TTC549 (cell line): ENCODE results near the gene PRICKLE4.
"Not testable (repeated sequence)": the region's sequence is repeated elsewhere in the genome, so short reads cannot be mapped to it uniquely, and the experiment has no call there.

Experiments used
- FAIRE-seq: peaks from 2 replicates; lab custom pipeline; 2012; peaks lifted over from hg19 to GRCh38; lab: Jason Lieb, UNC

Gene PRICKLE4

DNA sequence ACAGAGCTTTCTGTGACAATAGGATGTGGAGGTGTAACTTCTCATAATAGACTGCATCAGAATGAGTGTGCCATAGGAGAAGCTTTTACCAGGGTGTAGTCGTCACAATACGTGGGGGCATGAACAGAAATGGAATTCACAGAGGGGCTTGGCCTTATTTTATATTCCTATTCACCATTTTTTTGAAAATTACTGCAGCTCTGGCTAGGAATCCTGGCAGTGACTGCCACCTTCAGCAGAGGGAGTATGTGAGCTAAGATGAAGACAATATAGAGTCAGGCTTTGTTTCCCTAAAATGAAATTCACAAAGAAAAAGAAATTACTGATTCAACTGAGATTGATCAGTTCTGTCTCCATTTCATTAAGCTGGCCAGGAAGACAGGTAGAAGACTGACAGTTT is 20.8 kb downstream of the PRICKLE4 start:
- no peak for FAIRE-seq

DNA sequence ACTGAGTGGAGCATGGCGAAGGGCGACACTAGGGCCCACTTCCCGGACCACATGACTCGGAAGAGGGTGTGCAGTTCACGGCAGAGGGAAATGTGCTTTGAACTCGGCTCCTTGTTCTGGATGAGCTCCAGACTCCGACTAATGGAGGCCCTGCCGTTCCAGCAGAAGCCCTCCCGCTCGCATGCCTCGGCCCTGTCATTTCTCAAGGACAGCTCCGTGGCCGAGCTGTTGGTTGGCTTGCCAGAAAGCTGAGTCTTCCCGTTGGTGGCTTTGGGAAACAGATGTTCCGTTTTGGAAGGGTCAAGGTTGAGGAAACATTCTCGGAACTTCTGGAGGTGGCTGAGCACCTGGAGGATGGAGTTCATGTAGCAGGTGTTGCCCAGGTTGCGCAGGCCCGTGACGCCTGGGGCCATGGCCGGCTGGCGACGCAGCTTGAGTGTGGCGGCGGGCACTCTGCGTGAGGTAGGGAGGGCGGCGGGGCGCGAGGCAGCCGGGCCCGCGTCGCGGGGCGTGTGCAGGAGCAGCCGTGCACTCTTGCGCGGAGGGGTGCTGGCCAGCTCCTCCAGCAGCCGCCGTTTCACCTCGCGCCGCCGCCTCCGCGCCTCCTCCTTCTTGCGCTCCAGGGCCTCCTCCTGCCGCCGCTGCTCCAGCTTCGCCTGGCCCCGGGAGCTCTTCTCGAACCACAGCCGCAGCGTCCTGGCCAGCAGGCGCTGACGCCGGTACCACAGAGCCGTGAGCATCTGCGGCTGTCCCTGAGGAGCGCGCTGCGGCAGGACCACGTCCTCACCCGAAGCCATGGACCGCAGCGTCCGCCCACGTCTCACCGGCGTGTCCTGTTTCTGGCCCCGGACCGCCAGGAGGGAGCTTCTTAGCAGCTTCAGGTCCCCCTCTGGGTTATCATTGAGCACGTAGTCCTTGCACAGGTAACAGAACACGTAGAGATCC is 25.5 kb downstream of the PRICKLE4 start:
- FAIRE-seq = no peak

DNA sequence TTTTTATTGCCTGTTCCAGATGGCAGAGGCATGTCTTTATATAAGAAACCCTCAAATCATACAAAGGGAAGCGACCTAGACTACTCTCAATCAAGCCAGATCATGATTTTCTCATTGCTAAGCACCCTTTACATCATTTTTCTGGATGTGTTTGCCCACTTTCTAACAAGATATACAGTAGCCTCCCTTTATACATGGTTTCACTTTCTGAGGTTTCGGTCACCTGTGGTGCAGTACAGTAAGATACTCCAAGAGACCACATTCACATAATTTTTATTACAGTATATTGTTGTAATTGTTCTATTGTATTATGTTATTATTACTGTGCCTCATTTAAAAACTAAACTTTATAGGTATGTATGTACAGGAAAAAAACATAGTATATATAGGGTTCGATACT is 30.5 kb downstream of the PRICKLE4 start:
- no peak for FAIRE-seq

DNA sequence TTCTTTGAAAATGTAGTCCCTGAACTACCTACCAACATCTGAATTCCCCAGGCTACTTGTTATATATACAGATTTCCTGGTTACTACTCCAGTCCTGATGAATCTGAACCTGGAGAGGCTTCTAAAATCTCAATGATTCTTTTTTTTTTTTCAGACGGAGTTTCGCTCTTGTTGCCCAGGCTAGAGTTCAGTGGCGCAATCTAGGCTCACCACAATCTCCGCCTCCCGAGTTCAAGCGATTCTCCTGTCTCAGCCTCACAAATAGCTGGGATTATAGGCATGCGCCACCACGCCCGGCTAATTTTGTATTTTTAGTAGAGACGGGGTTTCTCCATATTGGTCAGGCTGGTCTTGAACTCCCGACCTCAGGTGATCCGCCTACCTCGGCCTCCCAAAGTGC is 31.4 kb downstream of the PRICKLE4 start:
- FAIRE-seq = not testable (repeated sequence)

DNA sequence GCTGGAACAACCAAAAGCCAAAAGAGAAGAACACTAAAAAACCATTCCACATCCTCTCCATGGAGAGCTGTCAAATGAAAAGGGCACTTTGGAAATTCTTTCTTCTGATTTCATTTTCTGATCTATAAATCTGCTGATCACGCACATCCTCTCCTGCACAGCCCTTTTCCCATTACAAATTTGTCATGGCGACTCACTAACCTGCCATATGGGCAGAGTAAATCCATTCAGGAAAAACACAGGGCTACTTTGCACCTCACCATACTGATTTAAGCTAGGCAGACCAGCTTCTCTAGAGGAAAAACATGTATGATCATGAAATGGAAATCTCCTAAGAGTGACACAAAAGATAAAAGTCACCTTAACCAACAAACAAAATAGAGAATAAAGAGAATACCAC is 32.9 kb downstream of the PRICKLE4 start:
- FAIRE-seq = no peak

DNA sequence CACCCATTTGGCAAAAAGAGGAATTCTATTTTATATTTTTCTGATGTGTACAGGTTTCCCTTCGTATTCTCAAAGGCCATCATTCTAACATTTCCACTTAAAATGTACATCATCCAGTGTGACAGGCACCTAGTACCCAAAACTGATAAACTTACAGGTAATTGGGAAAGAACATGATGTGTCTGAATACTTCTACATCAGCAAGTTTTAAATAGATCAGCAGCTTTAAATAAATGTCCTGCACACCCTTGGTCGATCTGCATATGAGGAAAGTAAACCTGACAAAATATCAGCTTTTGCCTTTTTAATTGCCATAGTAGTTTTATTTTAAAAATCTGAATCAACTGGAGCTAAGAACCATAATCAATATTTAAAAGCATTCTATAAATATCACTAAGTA is 33.4 kb downstream of the PRICKLE4 start:
- no peak for FAIRE-seq

DNA sequence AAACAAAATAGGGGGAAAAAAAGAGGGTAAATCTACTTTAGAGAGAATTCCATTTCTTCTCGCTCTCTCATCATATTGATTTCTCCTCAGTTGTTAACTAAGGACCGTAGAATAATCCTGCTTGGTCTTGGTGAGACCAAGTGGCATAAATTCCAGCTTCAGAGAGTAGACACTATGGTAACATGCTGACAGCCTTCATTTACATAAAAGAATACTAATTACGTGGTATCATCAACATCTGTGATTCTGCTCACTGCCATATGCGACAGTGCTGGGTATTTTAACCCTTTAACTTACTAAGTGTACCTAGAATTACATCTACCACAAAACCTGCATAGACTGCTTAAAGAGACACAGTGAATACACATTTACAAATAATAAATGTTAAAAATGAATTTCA is 34.0 kb downstream of the PRICKLE4 start:
- no peak for FAIRE-seq

DNA sequence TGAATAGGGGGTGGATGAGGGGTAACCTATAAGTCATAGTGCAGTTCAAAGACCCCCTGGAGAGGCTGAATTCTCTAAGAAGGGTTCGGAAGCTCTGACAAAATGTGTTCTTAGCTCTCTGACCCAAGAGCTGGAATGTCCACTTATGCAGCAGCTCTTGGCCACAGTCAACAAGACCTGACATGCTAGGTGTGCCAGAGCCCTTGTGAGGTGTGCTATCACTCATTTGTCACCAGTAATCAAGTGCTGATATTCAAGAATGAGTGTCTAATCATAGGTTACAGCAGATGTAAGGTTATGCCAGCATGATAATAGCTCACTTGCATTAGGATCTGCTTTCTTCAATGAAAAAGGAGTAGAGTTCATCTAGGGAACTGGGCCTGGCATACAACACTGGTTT is 35.0 kb downstream of the PRICKLE4 start:
- no peak for FAIRE-seq

DNA sequence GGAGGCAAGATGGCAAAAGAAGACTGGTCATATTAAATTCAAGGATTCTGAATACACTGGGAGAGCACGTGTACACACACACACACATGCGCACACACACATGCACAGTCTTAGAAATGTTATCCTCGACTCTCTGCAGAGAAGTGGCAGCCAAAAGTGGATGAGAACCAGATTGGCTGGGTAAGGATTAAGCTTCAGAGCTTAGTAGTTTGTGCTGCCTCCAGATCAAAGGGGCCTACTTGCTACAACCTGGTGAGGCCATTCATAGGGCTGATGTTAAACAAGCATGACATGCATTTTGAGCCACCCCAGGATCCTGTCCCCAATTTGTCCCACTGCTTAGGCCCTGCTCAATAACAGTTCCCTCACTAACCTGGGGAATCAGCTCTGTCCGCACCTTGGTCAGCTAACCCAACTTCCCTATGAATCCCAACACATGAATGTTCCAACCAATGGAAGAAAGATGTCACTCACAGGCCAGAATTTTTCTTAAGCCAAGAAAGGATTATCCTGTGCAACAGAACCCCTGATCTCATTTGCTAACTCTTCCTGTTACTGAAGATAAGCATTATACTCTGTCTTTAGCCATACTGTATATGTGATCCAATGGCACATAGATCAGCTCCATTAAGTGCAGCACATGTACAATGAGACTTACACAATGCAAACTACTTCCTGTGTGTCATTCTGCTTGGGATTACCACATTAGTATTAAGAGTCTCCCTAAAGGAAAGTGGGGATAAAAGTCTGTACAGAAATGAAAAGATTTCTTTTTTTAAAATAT is 37.9 kb downstream of the PRICKLE4 start:
- no peak for FAIRE-seq

DNA sequence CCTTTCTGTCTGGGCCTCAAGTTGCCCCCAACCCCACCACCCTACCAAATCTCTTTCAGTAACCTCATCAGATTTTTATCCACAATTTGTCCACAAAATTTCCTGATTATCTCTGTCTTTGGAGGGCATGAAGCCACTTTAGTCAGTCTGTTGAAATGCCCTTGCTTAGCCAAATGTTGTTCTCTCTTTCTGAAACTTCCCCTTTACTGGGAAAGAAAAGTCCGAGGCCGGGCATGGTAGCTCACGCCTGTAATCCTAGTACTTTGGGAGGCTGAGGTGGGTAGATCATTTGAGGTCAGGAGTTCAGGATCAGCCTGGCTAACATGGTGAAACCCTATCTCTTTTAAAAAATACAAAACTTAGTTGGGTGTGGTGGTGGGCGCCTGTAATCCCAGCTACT is 40.7 kb downstream of the PRICKLE4 start:
- FAIRE-seq = no peak

DNA sequence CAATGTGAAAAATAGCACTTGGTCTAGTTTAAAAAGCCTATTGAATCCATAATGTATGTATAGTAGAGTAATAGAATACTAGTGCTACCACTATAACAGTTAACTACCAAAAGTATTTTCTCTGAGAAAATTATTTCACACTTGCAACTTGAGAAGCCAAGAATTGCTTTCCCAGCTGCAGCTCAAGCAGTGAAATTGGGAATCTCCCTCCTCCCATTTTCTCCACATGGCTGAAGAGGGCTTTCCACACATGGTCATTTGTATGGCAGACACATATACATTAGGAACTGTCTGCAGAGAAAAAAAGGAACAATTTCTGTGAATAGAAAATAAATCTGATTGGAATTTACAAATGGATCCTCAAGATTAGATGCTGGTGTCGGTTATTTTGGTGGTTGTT is 41.4 kb downstream of the PRICKLE4 start:
- FAIRE-seq = no peak

DNA sequence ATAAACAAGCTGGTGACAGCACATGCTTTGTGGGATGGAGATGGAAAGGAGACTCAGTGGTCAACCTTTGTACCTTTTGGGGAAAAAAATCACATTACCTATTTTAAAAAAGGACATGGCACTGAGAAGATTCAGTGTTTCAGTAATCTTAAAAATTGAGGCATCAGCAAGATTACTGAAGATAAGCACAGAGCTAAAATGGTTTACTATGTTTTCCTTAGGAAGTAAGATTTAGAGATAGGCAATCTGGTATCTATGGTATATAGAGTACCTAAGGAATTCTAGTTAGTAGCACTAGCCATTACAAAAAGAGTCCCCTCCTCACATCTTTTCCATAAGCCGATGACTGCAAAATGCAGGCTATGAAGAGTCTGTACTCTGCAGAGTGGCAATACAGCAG is 42.6 kb downstream of the PRICKLE4 start:
- FAIRE-seq = no peak

DNA sequence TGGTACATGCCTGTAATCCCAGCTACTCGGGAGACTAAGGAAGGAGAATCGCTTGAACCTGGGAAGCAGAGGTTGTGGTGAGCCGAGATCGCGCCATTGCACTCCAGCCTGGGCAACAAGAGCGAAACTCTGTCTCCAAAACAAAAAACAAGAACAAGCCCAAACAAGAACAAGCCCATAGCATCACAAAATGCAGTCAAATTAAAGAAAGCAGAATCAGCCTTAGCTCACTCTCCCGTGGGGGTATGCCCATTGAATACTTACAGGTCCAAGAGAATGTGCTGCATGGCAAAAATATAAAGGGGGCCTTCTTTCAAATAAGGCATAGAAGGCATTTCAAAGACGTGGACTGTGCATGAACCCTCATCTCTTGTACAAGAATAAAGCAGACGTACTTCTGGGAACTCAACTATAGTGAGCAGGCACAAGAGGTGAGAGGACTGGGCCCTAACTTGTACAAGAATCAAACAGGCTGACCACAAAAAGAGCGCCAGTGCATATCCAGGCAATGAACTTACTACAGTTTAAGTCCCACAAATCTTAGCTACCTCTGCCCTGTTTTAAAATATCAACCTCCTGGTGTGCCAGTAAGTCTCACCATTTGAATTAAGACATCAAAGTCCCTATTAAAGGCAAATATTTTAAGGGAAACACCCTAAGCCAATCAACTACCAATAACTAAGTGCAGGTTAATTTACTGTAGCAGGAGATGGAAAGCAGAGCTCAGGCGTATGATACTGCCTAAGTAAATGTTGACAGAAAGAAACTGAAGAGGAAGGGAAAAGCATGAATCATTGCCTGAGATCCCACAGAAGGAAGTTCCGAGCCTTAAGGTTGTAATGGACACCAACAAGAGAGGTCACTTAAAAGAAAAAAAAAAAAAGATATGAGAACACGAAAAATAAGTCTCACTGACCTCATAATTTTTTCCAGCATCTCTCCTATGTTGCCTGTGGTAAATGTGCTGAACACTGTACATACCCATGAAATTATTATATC is 44.3 kb downstream of the PRICKLE4 start:
- no peak for FAIRE-seq

DNA sequence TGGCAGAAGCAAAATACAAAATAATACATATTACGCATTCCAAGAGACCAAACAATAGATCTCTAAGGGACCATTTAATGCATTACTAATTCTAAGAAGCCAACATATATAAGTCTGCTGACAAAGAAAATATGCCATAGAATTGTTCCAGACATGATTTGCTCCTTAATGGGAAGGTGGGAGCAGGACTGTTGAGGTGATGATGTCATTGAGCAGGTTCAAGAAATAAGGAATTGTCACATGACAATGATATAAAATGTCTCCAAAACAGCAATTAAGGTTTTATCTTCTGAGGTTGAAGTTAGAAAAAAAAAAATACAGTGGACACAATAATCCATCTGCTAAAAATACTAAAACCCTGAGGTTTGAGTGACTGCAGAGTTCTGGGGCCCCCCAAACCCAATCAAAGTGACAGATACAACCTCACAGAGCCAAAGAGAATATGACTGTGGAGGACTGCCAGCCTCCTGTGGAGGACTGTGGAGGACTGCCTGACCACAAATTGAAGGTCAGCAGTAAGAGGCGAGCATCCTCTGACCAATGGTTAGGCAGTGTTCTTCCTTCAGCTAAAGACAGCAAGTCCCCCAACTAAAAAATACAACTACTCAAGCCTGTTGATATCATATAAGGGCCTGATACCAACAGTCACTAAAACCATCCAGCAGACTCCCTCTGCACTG is 45.9 kb downstream of the PRICKLE4 start:
- FAIRE-seq = no peak

DNA sequence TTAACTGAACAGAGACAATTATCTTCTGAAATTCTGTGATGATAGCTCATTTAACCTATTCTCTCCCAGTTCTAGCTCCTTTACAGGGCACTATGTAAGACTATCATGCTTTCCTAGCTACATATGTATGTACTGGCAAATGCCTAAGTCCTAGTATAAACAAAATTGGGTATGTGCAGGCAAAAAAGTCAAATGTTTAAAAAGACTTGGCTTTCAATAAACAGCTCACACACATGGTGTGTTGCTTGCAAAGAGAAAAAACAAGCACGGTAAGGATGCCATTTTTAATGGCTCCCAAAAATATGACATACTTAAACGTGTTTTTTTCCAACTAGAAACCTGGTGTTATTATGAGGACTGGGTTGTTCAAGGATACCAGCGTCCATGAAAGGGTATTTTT is 51.7 kb downstream of the PRICKLE4 start:
- FAIRE-seq = no peak

DNA sequence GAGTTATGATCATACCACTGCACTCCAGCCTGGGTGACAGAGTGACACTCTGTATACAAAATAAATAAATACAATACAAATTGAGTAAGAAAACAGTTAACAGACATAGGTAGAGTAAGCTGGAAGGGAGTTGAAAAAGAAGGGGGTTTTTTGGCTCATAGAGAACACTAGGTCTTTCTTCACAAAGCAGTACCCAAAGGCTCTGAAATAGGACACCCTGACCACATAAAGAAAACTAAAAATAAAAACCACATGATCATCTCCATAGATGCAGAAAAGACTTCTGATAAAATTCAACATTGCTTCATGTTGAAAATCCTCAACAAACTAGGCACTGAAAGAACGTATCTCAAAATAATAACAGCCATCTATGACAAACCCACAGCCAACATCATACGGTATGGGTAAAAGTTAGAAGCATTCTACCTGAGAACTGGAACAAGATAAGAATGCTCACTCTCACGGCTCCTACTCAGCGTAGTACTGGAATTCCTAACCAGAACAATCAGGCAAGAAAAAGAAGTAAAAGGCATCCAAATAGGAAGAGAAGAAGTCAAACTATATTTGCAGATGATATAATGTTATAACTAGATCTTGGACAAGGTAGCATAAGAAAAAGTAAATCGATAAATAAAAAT is 55.6 kb downstream of the PRICKLE4 start:
- FAIRE-seq = no peak

DNA sequence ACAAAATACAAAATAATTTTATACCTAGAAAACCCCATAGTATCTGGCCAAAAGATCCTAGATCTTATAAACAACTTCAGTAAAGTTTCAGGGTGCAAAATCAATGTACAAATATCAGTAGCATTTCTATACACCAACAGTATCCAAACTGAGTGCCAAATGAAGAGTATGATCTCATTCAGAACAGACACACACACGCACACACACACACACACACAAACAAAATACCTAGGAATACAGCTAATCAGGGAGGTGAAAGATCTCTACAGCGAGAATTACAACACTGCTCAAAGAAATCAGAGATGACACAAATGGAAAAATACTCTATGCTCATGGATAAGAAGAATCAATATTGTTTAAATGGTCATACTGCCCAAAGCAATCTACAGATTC is 56.1 kb downstream of the PRICKLE4 start:
- no peak for FAIRE-seq
